DOHH2 (cell line): Measurements from ENCODE around the gene HCN4.

Experiments
- CTCF ChIP-seq: fragments of 200-600 bp; sonication (generic); IDR thresholded peaks from one replicate; pipeline ENCODE4 v1.5.1; 2014; ENCODE audit warnings: antibody characterized with exemption, mild to moderate bottlenecking, low read depth, low read length; ENCODE audit not compliant: poor library complexity, severe bottlenecking
- EZH2phosphoT487 ChIP-seq: fragments of 200-600 bp; sonication (generic); IDR thresholded peaks from 2 replicates; pipeline ENCODE4 v1.6.1; 2017; ENCODE audit warnings: borderline replicate concordance, mild to moderate bottlenecking, antibody characterized with exemption, low read length, moderate library complexity, mixed read lengths

- TF ChIP-seq CTCF, result no peak
- no peak for TF ChIP-seq EZH2phosphoT487
These were observed 14.8 kb upstream of the HCN4 start for GRCh38 chr15:73383310-73384189.
